ENCODE data around the gene PDE4DIP. TPM values are rescaled to one million over a fixed set of nuclear protein-coding genes. Genes with fewer than 3 reads are reported as not detected.
"Not testable (repeated sequence)": the region's sequence is repeated elsewhere in the genome, so short reads cannot be mapped to it uniquely, and the experiment has no call there.

PDE4DIP gene
- total RNA-seq, 1 donor from 2014 or later: 163 TPM

- DNase-seq; H3K36me3 ChIP-seq; H3K4me1 ChIP-seq; H3K27me3 ChIP-seq; intact Hi-C loops (cut with DNase I); H3K27ac ChIP-seq; H3K9me3 ChIP-seq; H3K4me3 ChIP-seq: not testable (repeated sequence)
- ATAC-seq: peak; percentile 5
These were observed 45.2 kb downstream of the PDE4DIP start for GRCh38 chr1:148889267-148890074.

- intact Hi-C loops (cut with DNase I); DNase-seq: not testable (repeated sequence)
- ATAC-seq: peak; percentile 72
These were observed 45.9 kb downstream of the PDE4DIP start for GRCh38 chr1:148890075-148890568.

GRCh38 chr1:148894360-148895352 is 50.4 kb downstream of the PDE4DIP start:
- DNase-seq; intact Hi-C loops (cut with DNase I): not testable (repeated sequence)
- ATAC-seq: peak; percentile 77

More at GRCh38 chr1:148890075-148890568, 45.9 kb downstream of the PDE4DIP start:
- not testable (repeated sequence) for H3K9me3 ChIP-seq, H3K27ac ChIP-seq, H3K4me1 ChIP-seq, H3K4me3 ChIP-seq, H3K36me3 ChIP-seq, H3K27me3 ChIP-seq

GRCh38 chr1:148900026-148900425 is 55.8 kb downstream of the PDE4DIP start:
- DNase-seq; H3K36me3 ChIP-seq; H3K4me3 ChIP-seq; H3K27ac ChIP-seq; H3K27me3 ChIP-seq; H3K4me1 ChIP-seq; H3K9me3 ChIP-seq; intact Hi-C loops (cut with DNase I): not testable (repeated sequence)
- ATAC-seq: peak; percentile 67

More at GRCh38 chr1:148894360-148895352, 50.4 kb downstream of the PDE4DIP start:
- not testable (repeated sequence) for H3K27ac ChIP-seq, H3K4me3 ChIP-seq, H3K9me3 ChIP-seq, H3K4me1 ChIP-seq, H3K36me3 ChIP-seq, H3K27me3 ChIP-seq

- H3K36me3 ChIP-seq; H3K4me3 ChIP-seq; H3K9me3 ChIP-seq; H3K4me1 ChIP-seq; H3K27me3 ChIP-seq; DNase-seq; intact Hi-C loops (cut with DNase I): not testable (repeated sequence)
- peak; percentile 3 for ATAC-seq
- H3K27ac ChIP-seq: peak overlapping the region; percentile 65
These were observed 56.5 kb downstream of the PDE4DIP start for GRCh38 chr1:148900691-148901090.

- intact Hi-C loops (cut with DNase I): not testable (repeated sequence)
These were observed 57.1 kb downstream of the PDE4DIP start for GRCh38 chr1:148901150-148901952.

GRCh38 chr1:148901953-148902341 is 57.7 kb downstream of the PDE4DIP start:
- H3K9me3 ChIP-seq; DNase-seq; H3K27ac ChIP-seq; ATAC-seq; intact Hi-C loops (cut with DNase I); H3K36me3 ChIP-seq; H3K27me3 ChIP-seq; H3K4me3 ChIP-seq; H3K4me1 ChIP-seq: not testable (repeated sequence)

More at GRCh38 chr1:148901150-148901952, 57.1 kb downstream of the PDE4DIP start:
- not testable (repeated sequence) for H3K27me3 ChIP-seq, H3K9me3 ChIP-seq, H3K4me1 ChIP-seq, DNase-seq, H3K4me3 ChIP-seq, H3K36me3 ChIP-seq
- peak; percentile 99 for ATAC-seq
- peak overlapping the region; percentile 65 for H3K27ac ChIP-seq

GRCh38 chr1:148909219-148909826 is 65.1 kb downstream of the PDE4DIP start:
- H3K36me3 ChIP-seq; H3K27ac ChIP-seq; intact Hi-C loops (cut with DNase I); ATAC-seq; DNase-seq; H3K4me1 ChIP-seq; H3K4me3 ChIP-seq; H3K9me3 ChIP-seq; H3K27me3 ChIP-seq: not testable (repeated sequence)

- H3K27ac ChIP-seq; intact Hi-C loops (cut with DNase I); H3K4me3 ChIP-seq; H3K36me3 ChIP-seq; H3K27me3 ChIP-seq; H3K9me3 ChIP-seq; DNase-seq; H3K4me1 ChIP-seq: not testable (repeated sequence)
- peak; percentile 92 for ATAC-seq
These were observed 67.2 kb downstream of the PDE4DIP start for GRCh38 chr1:148911303-148911928.

GRCh38 chr1:148916222-148916621 is 72.0 kb downstream of the PDE4DIP start:
- H3K27ac ChIP-seq; DNase-seq; H3K27me3 ChIP-seq; H3K36me3 ChIP-seq; H3K9me3 ChIP-seq; H3K4me3 ChIP-seq; ATAC-seq; intact Hi-C loops (cut with DNase I); H3K4me1 ChIP-seq: not testable (repeated sequence)

- H3K27me3 ChIP-seq; H3K4me1 ChIP-seq; H3K4me3 ChIP-seq; intact Hi-C loops (cut with DNase I); H3K27ac ChIP-seq; H3K9me3 ChIP-seq; DNase-seq; H3K36me3 ChIP-seq: not testable (repeated sequence)
- ATAC-seq: peak; percentile 73
These were observed 72.6 kb downstream of the PDE4DIP start for GRCh38 chr1:148916695-148917348.

- H3K27ac ChIP-seq; intact Hi-C loops (cut with DNase I); H3K4me1 ChIP-seq; H3K36me3 ChIP-seq; H3K27me3 ChIP-seq; H3K9me3 ChIP-seq; H3K4me3 ChIP-seq; ATAC-seq; DNase-seq: not testable (repeated sequence)
These were observed 74.7 kb downstream of the PDE4DIP start for GRCh38 chr1:148918836-148919447.

Data from upper lobe of right lung (tissue), 1 donor.